HG02840 (cell line): Measurements from ENCODE around the gene LYRM7.
"Not testable (repeated sequence)": the region's sequence is repeated elsewhere in the genome, so short reads cannot be mapped to it uniquely, and the experiment has no call there.

Experiments
- ATAC-seq: cut with Tn5 transposase; IDR thresholded peaks from one replicate; pipeline ENCODE4 v1.9.1; 2021; ENCODE audit warnings: mild to moderate bottlenecking, moderate library complexity, moderate number of reproducible peaks; ENCODE audit not compliant: unreplicated experiment, low FRiP score

The LYRM7 gene

DNA sequence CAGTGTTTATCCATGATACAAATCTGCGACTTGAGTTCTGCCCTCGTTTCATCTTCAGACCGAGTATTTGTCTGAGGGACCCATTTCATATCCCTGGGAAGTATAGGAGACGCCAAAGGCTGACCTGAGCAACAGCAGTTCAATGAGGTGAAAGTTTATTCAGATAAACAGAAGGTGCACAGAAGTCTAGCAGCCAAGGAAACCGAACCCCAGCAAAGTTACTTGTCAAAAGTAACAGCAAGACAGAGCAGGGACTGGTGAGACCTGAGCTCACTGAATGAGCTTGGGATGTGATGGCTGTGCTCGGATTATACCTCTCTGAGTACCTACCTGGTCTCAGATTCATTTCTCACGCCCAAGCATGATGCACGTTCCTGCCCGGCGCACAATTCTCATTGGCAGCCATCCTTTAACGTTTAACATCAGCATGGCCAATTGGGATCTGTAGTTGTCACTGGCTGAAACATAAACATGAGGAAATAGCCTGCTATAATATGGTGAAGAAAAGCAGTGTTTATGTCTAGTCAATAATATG is 599 bp downstream of the LYRM7 start:
- ATAC-seq: no peak

DNA sequence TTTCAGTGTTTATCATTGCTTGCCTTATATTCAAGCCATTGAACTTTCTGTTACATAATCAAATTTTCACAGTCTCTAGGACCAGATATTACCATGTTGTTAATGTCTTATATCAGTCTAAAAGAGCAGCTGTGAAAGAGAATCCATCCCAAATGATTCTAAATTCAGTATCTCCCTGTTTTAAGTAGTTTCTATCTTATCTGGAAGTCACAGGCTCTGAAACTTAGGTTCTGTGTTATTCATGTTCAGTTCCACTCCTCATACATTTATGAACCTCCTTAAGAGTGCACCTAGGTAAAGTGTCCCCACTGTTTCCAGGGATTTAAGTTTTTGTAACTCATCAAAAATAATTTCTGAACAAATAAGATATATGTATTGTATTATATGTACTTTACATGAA is 9.7 kb downstream of the LYRM7 start:
- ATAC-seq: no peak

DNA sequence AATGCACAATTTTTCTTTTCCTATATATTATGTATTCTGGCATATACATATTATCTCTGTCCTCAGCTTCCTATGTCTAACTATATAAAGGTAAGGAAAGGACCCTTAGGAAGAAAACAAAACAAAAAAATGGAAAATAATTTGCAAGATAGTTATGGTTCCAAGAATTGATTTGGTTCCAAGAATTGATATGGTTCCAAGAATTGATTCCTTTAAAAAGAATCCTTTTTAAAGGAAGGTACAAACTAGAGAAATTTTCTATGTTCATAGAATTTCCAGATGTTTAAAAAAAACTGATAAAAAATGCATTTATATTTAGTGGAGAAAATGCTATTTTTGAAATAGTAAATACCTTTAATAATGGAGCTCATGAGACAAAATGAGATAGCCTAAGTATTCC is 12.1 kb downstream of the LYRM7 start:
- ATAC-seq: no peak

DNA sequence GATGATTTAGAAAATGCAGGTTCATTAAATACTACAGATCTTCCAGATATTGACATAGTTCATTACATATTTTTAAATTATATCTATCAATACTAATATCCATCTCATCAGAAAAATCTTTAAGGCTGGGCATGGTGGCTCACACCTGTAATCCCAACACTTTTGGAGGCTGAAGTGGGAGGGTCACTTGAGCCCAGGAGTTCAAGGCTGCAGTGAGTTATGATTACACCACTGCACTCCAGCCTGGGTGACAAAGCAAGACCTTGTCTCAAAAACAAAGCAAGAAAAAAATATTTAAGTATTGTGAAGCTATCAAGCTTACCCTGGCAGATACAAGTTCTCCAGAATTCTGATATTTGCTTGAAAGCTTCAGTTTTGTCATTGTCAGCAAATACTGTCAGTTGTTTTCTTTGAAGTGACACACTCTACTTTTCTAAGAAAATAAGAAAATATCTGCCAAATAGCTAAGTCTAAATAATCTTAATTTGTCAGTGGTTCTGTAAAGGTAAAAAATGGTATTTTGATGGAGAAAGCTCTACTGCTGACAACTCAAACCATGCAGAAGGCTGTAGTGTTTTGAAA is 14.9 kb downstream of the LYRM7 start:
- no peak for ATAC-seq

DNA sequence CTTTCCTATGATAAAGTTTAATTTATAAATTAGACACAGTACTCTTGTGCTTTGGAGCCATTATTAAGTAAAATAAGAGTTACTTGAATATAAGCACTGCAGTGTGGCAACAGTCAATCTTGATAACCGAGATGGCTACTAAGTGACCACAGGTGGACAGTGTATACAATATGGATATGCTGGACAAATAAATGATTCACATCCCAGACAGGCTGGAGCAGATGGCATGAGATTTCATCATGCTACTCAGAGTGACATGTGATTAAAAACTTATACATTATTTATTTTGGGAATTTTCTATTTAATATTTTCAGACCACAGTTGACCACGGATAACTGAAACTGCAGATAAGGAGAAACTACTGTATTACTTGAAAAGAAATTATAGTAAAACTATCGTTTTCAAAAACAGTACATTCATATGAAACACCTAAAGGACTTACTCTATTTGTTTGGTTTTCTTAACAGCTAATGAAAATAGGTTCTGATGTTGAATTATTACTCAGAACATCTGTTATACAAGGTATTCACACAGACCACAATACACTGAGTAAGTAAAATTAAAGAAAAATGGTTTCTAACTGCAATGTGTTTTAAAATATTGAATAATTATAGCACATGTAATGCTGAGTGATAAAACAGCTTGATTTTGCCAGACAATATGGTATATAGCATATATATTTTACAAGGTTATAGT is 16.0 kb downstream of the LYRM7 start:
- no peak for ATAC-seq

DNA sequence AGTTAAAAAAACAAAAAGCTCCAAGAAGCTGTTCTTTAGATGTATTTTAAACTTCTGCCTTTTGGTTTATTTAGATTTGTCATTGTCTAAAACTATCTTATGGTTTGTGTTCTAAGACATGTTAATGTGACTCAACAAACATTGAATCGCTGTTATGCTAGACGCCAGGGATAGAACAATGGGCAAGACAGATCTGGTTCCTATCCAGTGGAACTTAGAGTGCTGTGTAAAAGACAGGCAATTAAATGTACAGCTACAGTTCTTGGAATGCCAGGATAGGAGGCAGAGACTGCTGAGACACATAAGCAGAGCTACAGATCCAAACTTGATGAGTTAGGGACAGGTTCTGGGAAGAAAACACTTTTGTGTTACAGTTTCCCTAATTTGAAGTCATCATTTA is 22.4 kb downstream of the LYRM7 start:
- no peak for ATAC-seq

DNA sequence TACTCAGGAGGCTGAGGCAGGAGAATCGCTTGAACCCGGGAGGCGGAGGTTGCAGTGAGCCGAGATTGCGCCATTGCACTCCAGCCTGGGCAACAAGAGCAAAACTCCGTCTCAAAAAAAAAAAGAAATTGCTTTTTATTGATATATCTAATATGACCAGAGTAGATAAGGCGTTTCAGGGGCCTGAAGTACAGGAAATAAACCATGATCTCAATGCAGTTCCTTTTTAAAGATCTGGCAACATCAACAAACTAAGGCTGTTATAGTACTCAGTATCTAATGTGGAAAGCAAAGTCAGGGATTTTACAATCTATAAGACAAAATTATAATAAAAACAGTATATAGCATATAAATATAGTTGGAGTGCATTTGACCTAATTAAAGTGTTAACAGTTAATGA is 23.2 kb downstream of the LYRM7 start:
- ATAC-seq: not testable (repeated sequence)

DNA sequence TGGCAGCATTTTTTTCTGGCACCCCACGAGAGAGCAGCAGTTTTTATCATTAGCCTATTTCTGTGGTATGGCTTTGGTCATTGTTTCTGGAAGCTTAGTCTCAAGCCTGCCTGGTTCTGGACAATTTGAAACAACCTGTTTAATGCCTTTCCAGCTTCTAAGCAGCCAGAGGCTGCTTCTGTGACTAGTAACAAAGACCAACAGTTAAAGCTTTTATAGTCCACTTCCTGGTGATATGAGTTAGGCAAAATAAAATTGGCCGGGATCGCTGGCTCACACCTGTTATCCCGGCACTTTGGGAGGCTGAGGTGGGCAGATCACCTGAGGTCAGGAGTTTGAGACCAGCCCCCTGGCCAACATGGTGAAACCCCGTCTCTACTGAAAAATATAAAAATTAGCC is 24.0 kb downstream of the LYRM7 start:
- no peak for ATAC-seq

DNA sequence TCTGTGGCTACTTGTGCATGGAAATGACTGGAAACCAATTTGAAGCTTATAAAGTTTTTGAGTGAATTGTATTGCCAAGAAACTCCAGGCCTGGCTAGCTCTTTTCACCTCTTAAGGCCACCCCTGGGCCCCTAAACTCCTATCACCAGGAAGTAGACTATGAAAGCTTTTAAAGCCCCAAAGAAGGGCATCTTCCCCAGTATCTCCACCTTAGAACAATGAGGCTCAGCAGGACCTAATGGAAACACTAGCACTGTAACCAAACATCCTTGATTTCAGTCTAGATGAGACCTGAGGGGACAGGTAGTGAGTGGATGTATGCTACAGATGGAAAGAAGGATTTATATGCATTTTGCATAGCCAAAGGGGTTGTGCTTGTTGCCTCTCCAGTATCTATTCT is 25.0 kb downstream of the LYRM7 start:
- ATAC-seq: no peak

DNA sequence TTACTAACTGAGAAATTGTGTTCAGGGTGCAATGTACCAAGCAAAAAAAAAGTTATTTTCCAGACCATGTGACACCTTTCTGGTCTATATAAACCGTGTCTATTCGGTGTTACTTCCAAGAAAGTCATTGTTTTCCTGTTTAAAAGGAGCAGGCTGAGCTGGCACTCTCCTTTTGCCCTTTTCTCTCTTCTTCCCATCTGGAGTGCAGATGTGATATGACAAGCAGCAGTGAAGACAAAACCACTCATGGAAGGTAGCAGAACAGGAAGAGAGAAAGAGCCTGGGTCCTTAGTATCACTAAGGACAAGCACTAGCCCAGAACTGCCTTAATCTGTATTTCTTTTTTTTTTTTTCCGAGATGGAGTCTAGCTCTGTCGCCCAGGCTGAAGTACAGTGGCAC is 25.6 kb downstream of the LYRM7 start:
- ATAC-seq: no peak

DNA sequence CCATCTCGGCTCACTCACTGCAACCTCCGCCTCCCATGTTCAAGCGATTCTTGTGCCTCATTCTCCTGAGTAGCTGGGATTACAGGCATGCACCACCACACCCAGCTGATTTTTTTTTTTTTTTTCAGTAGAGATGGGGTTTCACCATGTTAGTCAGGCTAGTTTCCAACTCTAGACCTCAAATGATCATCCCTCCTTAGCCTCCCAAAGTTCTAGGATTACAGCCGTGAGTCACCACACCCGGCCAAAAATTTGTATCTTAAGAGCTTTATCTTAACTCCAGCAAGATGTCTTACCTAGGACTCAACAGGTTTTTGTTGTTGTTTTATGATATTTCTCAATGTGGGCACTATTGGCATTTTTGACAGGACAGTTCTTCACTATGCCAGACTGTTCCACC is 27.9 kb downstream of the LYRM7 start:
- no peak for ATAC-seq

DNA sequence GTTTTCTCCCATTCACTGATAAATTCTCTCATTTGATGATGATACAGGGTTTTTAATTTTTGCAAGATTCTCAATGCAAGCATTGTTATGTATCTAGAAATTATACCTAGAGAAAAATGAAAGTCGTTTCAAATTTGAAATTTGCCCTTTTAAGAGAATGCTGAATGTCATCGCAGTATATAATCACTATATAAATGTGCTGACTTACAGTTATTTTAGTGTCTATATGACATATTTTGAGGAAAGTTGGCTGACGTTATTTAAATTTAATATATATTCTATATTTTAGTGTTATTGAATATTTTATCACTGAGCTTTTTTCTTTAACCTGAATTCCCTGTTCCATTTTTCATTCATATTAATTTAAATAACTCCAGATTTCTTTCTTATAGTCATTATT is 29.8 kb downstream of the LYRM7 start:
- ATAC-seq: no peak

DNA sequence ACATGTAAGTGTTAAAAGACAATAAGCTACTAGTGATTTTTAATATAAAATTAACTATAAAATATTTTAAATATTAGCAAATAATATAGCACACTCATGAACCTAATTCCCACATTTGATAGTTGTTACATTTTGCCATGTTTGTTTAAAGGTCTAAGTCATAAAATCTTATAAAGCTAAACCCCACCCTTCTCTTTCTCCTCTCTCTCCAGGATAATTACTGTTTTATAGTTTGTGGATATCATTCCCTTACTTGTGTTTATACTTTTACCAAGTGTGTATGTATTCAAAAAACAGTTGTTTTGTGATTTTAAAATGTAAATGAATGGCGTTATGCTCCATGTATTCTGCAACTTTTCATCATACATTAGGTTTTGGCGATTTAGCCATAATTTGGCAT is 34.2 kb downstream of the LYRM7 start:
- no peak for ATAC-seq

DNA sequence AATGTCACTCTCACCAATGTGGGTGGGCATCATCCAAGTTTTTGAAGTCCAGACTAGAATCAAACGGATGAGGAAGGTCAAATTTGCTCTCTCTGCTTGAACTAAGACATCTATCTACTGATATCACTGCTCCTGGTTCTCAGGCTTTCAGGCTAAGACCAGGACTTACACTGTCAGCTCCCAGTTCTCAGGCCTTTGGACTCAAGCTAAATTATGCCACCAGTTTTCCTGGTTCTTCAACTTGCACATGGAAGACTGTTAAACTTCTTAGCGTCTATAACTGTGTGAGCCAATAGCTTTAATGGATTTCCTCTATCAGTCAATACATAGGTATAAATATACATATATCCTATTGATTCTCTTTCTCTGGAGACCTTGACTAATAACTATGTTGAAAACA is 35.3 kb downstream of the LYRM7 start:
- no peak for ATAC-seq

DNA sequence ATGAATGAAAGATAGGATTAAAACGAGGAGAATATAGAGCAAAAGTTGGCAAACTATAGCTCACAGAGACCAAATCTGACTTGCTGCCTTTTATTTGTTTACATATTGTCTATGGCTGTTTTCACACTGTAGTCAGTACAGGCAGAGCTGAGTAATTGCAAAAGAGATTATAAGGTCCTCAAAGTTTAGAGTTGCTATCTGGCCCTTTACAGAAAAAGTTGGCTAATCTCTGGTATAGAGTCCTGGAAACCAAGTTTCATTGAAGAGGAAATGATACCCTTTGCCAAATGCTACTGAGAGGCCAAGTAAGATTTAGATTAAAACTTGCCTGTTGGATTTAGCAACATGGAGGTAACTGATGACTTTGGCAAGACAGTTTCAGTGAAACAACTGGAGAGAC is 36.0 kb downstream of the LYRM7 start:
- ATAC-seq: no peak

DNA sequence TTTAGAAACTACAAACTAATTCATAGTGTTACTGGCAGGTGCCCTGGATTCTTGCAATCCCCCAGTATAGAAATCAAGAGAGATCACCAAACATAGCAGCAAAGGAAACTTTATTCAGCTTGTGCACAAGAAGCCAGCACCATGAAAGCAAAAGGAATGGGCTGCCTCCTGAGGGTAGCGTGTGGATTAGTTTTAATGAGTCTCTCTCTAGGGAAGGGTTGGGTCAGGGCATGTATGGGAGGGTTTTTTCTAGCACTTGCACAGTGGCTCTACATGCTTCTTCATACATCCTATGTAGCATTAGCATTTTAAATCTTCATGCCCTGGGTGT is 38.4 kb downstream of the LYRM7 start:
- no peak for ATAC-seq

DNA sequence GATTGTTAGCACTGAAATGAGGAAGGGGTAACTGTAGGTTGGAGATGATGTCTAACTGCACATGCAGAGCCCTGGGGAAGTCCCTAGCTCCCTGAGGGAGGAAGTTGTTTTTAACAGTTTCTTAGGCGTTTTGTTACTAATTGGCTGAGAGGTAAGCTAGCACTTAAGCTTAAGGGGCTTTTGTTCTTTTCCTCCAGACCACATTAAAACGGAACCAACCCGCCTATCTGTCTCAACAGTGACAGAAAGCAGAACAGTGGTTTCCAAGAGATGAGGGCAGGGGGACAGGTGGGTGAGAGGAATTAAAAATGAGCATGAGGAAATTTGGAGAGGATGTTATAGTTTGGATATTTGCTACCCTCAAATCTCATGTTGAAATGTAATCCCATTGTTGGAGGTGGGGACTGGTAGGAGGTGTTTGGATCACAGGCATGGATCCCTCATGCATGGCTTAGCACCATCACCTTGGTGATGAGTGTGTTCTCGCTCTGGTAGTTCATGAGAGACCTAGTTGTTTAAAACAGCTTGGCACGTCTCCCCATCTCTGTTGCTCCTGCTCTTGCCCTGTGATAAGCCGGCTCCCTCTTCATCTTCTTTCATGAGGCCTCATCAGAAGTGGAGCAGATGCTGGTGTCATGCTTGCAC is 38.9 kb downstream of the LYRM7 start:
- ATAC-seq: peak; percentile 91

DNA sequence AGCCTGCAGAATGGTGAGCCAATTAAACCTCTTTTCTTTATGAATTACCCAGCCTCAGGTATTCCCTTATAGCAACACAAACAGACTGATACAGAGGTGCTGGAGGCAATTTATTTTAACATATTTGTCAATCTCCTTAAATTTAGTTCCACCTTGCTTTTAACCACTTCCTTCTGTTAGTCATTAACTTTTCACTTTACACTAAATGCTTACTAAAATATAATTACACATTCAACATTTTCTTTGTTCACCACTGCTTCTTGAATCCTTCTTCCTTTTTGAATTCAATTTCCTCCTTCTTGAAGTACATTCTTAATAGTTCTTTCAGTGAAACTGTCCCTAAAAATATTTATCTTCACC is 39.4 kb downstream of the LYRM7 start:
- no peak for ATAC-seq

DNA sequence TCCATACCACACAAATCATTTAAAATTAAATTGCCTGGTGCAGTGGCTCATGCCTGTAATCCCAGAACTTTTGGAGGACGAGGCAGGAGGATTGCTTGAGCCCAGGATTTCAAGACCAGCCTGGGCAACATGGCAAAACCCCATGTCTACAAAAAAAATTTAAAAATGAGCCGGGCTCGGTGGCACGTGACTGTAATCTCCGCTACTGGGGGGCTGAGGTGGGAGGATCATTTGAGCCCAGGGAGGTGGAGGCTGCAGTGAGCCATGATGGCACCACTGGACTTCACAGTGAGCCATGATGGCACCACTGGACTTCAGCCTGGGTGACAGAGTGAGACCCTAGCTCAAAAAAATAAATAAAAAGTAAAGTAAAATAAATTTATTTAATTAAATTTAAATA is 40.9 kb downstream of the LYRM7 start:
- no peak for ATAC-seq

DNA sequence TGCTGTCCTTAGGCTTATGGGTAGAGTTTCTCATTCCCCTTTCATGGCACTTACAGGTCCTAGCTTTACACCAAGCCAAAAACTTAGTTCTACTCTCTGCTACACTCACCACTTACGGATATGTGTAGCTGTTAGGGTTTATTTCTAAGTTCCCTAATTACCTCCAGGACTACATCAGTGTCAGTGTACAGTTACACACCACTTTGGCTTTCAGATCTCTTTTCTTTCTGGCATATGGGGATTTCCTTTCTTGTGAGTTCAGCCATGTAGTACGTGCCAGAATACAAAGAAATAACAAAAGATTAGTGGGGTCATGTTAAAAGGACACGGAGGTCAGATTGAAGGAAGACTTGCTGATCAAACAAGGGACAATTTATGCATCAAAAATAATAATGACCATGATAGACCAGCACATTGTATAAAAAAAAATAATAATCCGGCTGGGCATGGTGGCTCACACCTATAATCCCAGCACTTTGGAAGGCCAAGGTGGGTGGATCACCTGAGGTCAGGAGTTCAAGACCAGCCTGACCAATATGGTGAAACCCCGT is 41.8 kb downstream of the LYRM7 start:
- ATAC-seq: no peak

DNA sequence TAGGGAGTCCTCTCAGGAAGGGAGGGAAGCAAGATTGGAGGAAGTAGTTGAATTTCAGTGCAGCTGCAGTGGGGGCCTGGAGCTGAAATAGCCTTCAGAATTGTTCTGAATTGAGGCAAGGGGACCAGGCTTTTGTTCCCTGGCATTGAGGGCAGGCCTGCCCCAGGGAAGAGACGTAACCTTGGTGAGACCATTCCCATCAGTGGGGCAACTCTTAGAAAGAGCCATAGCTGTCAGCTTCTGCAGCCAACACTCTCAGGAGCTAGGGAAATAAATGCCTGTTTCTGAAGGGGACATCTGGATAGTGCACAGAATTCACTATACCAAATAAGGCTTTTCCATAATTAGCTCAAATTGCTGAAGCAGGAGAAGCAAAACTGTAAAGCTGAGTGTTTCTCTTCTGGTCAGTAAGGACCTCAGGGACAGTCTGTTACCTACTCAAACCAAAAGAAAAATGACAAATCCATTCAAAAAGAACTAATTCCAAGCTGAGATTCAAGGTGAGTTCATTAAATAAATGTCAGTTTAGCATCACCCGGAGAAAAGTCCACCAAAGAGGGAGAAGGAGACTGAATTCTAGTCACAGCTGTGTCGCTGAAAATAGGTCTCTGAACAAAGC is 44.0 kb downstream of the LYRM7 start:
- ATAC-seq: no peak
